Activated CD8-positive, alpha-beta memory T cell treated with anti-CD3 and anti-CD28 coated beads, Interleukin-2, amount 10 ng/mL, durations not matched to agents 7 days and 5 days (primary cell): ENCODE results near the gene TFF1. TPM values are rescaled to one million over a fixed set of nuclear protein-coding genes. Genes with fewer than 3 reads are reported as not detected.

Experiments
- ATAC-seq: fragments of 150-1000 bp; cut with Tn5 transposase; one replicate; pipeline ENCODE4 v1.10.0; 2021; ENCODE audit warnings: moderate library complexity
- CTCF ChIA-PET: fragments of 350-600 bp; sonication (Branson Sonifier 250); formaldehyde crosslinking; loops from one replicate; lab custom pipeline; 2021; ENCODE audit warnings: antibody characterized with exemption; lab: Charles Lee
- DNase-seq: peaks from one replicate; pipeline ENCODE4 v3.0.0-alpha.2; 2020
- H3K27ac Mint-ChIP-seq: one replicate; pipeline ENCODE4 v1.8.0; 2021; ENCODE audit warnings: mild to moderate bottlenecking, mixed read lengths
- H3K27me3 Mint-ChIP-seq: one replicate; pipeline ENCODE4 v1.8.0; 2021; ENCODE audit warnings: mixed read lengths
- H3K36me3 Mint-ChIP-seq: one replicate; pipeline ENCODE4 v1.8.0; 2021; ENCODE audit warnings: mild to moderate bottlenecking, mixed read lengths
- H3K4me1 Mint-ChIP-seq: one replicate; pipeline ENCODE4 v1.8.0; 2021; ENCODE audit warnings: mixed read lengths
- H3K4me3 Mint-ChIP-seq: one replicate; pipeline ENCODE4 v1.8.0; 2021; ENCODE audit warnings: mild to moderate bottlenecking, moderate library complexity, mixed read lengths
- H3K9me3 Mint-ChIP-seq: one replicate; pipeline ENCODE4 v1.8.0; 2022; ENCODE audit warnings: low read depth, mixed read lengths
- total RNA-seq, 2 experiments: library from RNA; stranded (reverse); gene quantifications; one replicate each; pipeline ENCODE4 v1.2.3, GENCODE V29; 2021

TFF1 gene
- total RNA-seq, 2 experiments from 2014 or later, result not detected

DNA sequence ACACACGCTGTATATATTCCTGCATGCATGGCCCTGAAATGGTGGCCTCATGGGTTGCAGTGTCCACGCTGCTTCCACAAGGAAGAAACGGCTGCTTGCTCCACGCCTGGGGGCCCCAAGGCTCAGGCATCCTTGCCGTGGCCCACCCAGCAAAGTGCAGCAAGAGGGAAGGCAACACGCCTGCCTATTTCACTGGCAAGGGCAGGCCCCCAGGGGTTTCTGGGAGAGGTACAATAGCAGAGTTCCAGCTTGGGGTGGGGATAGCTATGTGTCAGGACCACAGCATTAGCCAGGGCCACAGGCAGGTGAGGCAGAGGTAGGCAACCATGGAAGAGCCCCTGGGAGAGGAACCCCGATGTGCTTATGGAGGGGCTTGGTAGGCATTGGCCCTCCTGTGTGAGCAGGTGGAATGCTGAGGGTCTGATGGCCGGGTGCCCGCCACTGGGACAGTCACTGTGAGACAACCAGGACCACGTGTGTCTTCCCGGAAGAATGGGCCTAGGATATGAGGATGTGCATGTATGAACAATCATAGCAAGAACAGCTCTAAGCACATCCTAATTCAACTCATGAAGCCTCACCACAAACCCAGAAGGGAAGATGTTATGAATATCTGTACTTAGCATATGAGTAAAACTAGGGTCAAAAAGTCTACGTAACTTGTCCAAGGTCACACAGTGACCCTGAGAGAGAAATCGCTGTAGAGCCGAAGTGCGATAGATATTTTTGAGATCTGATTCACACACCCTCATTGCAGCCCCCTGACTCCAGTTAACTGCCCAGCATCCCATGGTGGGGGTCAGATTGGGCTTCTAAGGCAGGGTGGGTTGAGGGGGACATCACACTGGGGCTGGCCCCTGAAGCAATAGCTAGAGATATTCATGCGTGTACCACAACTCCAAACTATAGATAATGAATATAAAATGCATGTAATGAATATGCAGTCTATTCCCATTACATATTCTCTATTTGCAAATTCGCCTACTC lies 27.3 kb downstream of the TFF1 start:
- CTCF ChIA-PET, result interaction anchor here (0.8 to 4.6 kb wide), 12 partner anchors 8 to 221 kb away, joined by 3 to 24 read pairs (median 4); no protein-coding TSS in a partner anchor
- Mint-ChIP-seq H3K27me3 (peaks cover 18% of the 10 kb centered on the region), H3K4me1 (peaks cover 27% of the 10 kb centered on the region), H3K9me3 (no peaks in the 10 kb centered on the region), H3K27ac (no peak overlapping the region), H3K4me3 (no peak overlapping the region), H3K36me3 (no peaks in the 10 kb centered on the region)
- peak; percentile 50 for DNase-seq
- ATAC-seq, result peak; percentile 55

DNA sequence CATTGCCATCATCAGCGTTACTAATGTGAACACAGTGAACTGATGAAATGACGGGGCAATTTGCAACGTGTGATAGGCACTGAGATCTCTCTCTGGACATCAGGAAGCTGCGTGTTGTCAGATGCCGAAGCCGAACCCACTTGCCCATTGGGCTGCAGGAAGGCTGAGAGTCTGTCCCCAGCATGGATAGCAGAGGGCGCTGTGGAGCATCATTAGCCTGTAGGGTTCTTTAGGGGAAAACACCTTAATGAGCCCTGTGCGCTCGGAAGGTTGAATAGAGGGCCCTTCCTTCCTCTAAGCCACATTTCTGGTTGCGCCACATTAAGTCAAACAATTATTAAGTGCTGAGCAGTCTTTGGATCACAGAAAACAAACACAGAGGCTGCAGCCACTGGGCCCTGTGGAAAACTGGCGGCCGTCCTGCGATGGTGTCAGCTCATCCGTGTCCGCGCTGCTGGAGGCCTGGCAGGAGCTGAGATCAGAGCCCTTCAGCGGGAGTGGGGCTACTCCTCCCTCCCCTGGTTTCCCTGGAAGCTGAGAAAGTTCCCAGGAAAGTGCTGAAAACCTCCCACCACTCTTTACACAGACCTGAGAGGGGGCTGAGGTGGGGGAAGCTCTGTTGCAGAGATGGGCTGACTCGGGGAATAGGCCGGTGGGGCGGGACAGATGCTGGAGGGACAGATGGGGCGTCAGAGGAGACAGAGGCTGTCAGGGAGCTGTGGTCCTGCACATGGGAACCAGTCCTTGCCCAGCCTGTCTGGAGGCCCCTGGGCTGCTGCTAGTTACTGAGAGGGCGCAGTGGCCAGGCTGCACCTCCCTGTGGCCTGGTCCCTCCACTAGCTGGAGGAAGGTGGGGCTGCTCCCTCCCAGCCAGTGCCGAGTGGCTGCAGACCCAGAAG lies 28.3 kb downstream of the TFF1 start:
- Mint-ChIP-seq H3K4me1 (peaks cover 27% of the 10 kb centered on the region), H3K27me3 (peaks cover 18% of the 10 kb centered on the region), H3K27ac (no peak overlapping the region), H3K36me3 (no peaks in the 10 kb centered on the region), H3K9me3 (no peaks in the 10 kb centered on the region), H3K4me3 (no peak overlapping the region)
- ATAC-seq, result peak; percentile 90
- peak; percentile 87 for DNase-seq
- CTCF ChIA-PET, result interaction anchor here (0.5 to 4.6 kb wide), 18 partner anchors 9 to 220 kb away, joined by 3 to 24 read pairs (median 4); partner anchors contain the start of gene UBASH3A

DNA sequence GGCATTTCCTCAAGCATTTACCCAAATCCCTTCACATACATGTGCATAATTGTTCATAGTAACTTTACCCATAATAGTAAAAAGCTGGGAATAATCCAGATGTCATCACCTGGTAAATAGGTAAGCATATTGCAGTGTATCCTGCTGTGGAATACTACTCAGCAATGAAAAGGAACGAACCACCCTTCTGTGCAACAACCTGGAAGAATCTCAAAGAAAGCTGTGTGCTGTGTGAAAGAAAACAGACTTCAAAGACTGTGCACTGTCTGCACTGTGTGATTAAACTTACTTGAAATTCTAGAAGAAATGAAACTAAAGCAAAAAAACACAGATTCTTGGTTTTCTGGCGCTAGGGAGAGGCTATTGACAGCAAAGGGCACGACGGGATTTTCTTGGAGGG lies 29.1 kb downstream of the TFF1 start:
- DNase-seq, result peak; percentile 2
- CTCF ChIA-PET, result interaction anchor here (0.5 to 4.6 kb wide), 12 partner anchors 10 to 197 kb away, joined by 3 to 24 read pairs (median 4); partner anchors contain the start of gene UBASH3A
- no peaks in the 10 kb centered on the region for H3K9me3 Mint-ChIP-seq
- no peak overlapping the region for H3K4me3 Mint-ChIP-seq
- peaks cover 27% of the 10 kb centered on the region for H3K4me1 Mint-ChIP-seq
- ATAC-seq, result no peak
- peaks cover 25% of the 10 kb centered on the region for H3K27me3 Mint-ChIP-seq
- H3K36me3 Mint-ChIP-seq, result no peaks in the 10 kb centered on the region
- no peak overlapping the region for H3K27ac Mint-ChIP-seq

DNA sequence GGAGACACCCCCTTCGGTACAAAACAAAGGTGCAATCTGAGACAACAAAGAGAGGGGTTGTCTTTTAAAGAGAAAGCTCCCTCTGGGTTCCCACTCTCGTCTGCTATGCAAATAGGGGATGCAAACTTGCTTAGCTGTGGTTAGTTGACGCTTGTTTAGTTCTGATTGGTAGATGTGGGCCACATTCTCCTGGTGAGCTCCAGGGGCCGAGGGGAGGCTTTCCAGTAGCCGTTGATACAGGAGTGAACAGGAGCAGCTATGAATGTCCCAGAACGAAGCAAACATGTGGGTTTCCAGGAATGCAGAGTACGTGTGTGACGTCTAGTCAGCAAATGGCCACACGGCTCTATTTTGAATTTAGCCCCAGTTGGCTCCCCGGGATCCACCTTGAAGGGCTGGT lies 30.3 kb downstream of the TFF1 start:
- peaks cover 27% of the 10 kb centered on the region for H3K4me1 Mint-ChIP-seq
- H3K9me3 Mint-ChIP-seq, result peaks cover 5% of the 10 kb centered on the region
- no peak overlapping the region for H3K27ac Mint-ChIP-seq
- H3K27me3 Mint-ChIP-seq, result peaks cover 35% of the 10 kb centered on the region
- peaks cover 8% of the 10 kb centered on the region for H3K36me3 Mint-ChIP-seq
- CTCF ChIA-PET, result interaction anchor here (1.0 to 4.6 kb wide), 4 partner anchors 26 to 124 kb away, joined by 3 to 24 read pairs (median 4); no protein-coding TSS in a partner anchor
- DNase-seq (peak; percentile 15), ATAC-seq (no peak)
- no peak overlapping the region for H3K4me3 Mint-ChIP-seq

DNA sequence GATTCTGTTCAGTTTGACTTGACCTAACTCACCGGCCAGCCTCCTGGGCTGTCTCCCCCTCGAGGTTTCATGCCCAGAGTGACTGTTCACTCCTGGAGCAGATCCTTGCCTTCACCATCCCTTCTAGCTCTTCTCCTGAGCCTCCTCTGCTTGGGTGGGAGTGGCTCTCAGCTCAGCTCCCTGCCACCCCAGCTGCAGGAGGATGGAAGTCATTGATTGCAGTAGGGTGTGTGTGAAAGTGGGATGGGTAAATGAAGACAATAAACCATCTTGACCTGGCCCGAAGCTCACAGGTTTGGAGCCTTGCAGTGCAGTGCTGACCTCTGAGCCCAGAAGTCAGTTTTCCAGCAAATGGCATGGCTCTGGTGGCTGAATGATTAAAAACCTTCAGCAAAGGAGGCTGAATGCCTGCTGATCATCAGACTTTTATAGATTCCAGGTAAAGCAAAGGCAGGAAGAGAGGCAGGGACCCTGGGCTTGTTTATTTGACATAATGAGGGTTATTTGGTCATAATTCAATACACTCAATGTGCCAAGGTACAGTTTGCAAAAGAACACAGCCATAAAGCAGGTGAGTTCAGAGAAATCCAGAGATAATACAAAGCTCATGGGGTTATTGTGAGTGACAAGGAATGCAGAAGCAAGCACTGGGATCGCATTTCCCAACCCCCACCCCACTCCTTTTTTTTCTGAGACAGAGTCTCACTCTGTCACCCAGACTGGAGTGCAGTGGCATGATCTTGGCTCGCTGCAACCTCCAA lies 33.6 kb downstream of the TFF1 start:
- Mint-ChIP-seq H3K27ac (no peak overlapping the region), H3K9me3 (peaks cover 7% of the 10 kb centered on the region), H3K27me3 (peaks cover 40% of the 10 kb centered on the region), H3K4me3 (no peak overlapping the region), H3K36me3 (peaks cover 10% of the 10 kb centered on the region), H3K4me1 (peaks cover 4% of the 10 kb centered on the region)
- DNase-seq, result peak; percentile 25
- no peak for ATAC-seq
- CTCF ChIA-PET, result no interaction called here

DNA sequence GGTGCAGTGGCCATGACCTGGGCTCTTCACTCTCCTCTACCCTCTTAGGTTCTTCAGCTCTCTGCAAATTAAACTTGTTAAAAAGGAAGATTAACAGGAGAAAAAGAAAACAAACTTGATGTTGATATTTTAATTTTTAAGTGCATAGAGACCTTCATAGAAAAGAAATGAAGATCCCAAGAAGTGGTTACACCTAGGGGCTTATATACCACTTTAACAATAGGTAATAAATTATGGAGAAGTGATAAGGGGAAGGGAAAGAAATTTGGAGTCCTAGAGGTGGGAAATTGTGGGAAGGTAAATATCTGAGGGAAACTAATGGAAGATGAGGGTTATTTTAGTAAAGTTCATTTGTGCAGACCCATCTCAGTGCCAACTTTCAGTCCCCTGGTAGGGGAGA lies 34.7 kb downstream of the TFF1 start:
- H3K4me1 Mint-ChIP-seq, result peaks cover 1% of the 10 kb centered on the region
- H3K27ac Mint-ChIP-seq, result no peak overlapping the region
- peaks cover 7% of the 10 kb centered on the region for H3K9me3 Mint-ChIP-seq
- CTCF ChIA-PET, result no interaction called here
- H3K36me3 Mint-ChIP-seq, result peaks cover 10% of the 10 kb centered on the region
- H3K27me3 Mint-ChIP-seq, result peaks cover 39% of the 10 kb centered on the region
- DNase-seq (no peak), ATAC-seq (no peak)
- no peak overlapping the region for H3K4me3 Mint-ChIP-seq

DNA sequence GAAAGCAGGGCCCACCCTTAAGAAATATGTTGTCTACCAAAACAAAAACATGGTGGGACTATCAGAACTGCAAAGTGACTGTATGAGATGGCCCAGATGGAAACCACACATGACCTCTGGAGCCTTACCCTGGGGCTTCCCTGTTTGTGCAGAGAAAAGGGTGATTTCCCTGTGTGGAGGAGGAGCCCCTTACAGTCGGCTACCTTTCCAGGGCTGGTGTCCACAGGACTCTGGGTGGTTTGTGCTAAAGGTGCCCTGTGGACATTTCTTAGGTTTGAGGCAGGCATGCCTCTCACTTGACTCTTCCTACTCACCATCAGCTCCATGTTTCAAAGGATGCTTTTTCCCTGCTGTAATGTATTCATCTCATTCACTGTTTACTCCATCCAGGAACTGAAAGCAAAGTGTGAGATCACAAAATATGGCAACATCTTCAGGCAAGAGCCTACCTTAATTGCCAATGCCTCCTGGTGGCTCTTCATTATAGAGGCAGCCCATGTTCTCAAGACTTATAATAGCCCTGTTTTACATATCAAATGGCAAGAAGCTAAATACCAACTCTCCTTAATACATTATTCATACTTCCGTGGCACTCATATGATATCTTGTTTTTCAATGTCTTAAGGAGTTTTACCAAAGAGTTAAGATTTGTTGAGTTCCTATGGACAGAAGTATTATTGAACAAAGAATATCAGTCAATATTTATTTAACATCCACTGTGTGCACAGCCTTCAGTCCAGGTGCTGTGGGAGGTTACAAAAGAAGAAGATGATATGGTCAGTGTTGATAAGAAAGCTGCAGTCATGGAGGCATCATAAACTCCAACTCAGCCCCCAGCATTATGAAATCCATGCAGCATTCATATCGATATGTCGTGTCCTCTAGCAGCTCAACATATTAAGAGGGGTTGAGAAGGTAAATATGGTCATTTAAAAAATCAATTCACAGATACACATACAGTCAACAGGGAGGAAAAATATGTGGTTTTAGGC lies 35.7 kb downstream of the TFF1 start:
- Mint-ChIP-seq H3K4me1 (peaks cover 1% of the 10 kb centered on the region), H3K36me3 (peaks cover 10% of the 10 kb centered on the region), H3K4me3 (no peak overlapping the region), H3K27me3 (peaks cover 36% of the 10 kb centered on the region), H3K27ac (no peak overlapping the region), H3K9me3 (peaks cover 7% of the 10 kb centered on the region)
- no peak for ATAC-seq
- CTCF ChIA-PET, result no interaction called here
- DNase-seq, result peak; percentile 26

DNA sequence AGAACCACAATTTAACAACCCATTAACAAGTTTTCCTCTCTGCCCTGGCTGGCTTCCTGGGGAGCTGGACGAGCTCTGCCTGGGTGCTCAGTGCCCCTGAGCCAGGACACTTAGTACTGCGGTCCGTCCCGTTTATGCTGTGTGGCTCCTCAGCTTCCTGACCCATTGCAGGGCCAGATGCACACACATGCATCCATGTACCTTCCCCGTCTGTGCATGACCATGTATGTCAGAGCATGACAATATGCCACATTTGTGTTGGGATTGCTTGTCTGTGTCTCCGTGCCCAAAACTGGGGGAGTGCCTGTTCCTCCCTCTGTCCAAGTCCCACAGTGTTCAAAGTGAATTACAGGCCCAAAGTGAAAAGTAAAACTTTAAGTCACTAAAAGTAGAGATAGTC lies 41.4 kb downstream of the TFF1 start:
- peaks cover 32% of the 10 kb centered on the region for H3K27me3 Mint-ChIP-seq
- CTCF ChIA-PET, result interaction anchor here (1.0 kb wide), 1 partner anchor 57 kb away, joined by 3 read pairs; no protein-coding TSS in a partner anchor
- no peak overlapping the region for H3K4me3 Mint-ChIP-seq

DNA sequence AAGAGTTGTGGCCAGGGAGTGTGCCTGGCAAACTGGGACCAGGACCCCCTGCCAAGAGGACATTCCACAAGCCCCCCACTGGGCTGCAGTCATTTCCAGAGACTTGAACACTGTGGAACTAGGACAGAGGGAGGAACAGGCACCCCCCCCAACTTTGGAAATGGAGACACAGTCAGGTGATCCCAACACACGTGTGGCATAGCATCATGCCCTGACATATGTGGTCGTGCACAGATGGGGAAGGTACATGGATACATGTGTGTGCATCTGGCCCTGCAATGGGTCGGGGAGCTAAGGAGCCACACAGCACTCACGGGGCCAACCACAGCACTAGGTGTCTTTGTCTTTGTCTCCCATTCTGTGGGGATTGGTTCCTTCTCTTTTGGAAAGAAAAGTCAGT lies 44.5 kb downstream of the TFF1 start:
- H3K27ac Mint-ChIP-seq, result no peak overlapping the region
- ATAC-seq, result no peak
- peaks cover 14% of the 10 kb centered on the region for H3K4me1 Mint-ChIP-seq
- peak; percentile 38 for DNase-seq
- no peaks in the 10 kb centered on the region for H3K9me3 Mint-ChIP-seq
- H3K27me3 Mint-ChIP-seq, result peaks cover 30% of the 10 kb centered on the region
- no peaks in the 10 kb centered on the region for H3K36me3 Mint-ChIP-seq
- H3K4me3 Mint-ChIP-seq, result no peak overlapping the region
- CTCF ChIA-PET, result interaction anchor here (1.5 to 1.6 kb wide), 2 partner anchors 12 to 63 kb away, joined by 3 to 5 read pairs; no protein-coding TSS in a partner anchor

More for the DNA sequence above, 41.4 kb downstream of the TFF1 start:
- Mint-ChIP-seq H3K27ac (no peak overlapping the region), H3K9me3 (no peaks in the 10 kb centered on the region), H3K4me1 (peaks cover 3% of the 10 kb centered on the region), H3K36me3 (no peaks in the 10 kb centered on the region)
- ATAC-seq (no peak), DNase-seq (no peak)

DNA sequence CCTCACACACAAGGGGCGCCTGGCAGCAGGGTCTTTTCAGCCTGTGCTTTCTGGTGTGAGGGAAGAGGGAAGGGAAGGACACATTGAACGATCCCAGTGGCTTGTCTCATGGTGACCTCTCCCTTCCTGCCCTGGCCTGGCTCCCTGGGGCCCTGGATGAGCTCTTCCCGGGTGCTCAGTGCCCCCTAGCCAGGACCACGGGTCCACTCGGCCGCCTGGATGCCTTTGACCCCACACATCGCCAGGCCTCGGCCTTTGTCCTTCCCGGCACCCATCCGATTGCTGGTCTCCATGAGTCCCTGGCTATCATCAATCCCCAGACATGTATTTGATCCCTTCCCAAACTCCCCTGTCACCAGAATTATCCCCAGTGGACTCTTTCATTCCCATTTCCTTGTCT lies 45.1 kb downstream of the TFF1 start:
- DNase-seq, result peak; percentile 25
- Mint-ChIP-seq H3K4me3 (no peak overlapping the region), H3K9me3 (no peaks in the 10 kb centered on the region), H3K27me3 (peaks cover 27% of the 10 kb centered on the region), H3K4me1 (peaks cover 14% of the 10 kb centered on the region), H3K36me3 (no peaks in the 10 kb centered on the region), H3K27ac (no peak overlapping the region)
- CTCF ChIA-PET, result interaction anchor here (1.6 to 3.4 kb wide), 2 partner anchors 11 to 63 kb away, joined by 3 to 21 read pairs; no protein-coding TSS in a partner anchor
- no peak for ATAC-seq

DNA sequence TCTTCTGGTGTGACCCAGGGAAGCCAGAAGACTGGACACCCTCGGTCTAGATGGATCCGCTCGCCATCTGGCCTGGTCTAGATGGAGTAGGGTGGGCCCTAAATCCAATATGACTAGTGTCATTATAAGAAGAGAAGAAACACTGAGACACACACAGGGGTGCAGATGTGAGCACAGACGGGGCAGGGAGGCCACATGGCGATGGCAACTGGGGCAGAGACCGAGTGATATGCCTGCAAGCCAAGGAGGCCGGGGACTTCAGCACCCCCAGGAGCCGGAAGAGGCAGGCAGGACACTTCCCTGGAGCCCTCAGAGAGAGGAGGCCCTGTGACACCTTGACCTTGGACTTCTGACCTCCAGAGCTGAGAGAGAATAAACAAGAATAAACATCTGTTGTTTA lies 45.5 kb downstream of the TFF1 start:
- Mint-ChIP-seq H3K9me3 (no peaks in the 10 kb centered on the region), H3K27me3 (peaks cover 27% of the 10 kb centered on the region), H3K4me3 (no peak overlapping the region), H3K27ac (no peak overlapping the region), H3K4me1 (peaks cover 14% of the 10 kb centered on the region), H3K36me3 (no peaks in the 10 kb centered on the region)
- CTCF ChIA-PET, result interaction anchor here (1.6 to 3.4 kb wide), 2 partner anchors 10 to 62 kb away, joined by 3 to 21 read pairs; no protein-coding TSS in a partner anchor
- ATAC-seq (no peak), DNase-seq (peak; percentile 26)
